IPS DF 19.7 (cell line): ENCODE measurements around the gene CEP128.

Experiments used
- DNase-seq: peaks from one replicate; pipeline ENCODE4 v3.0.0-alpha.2; 2013; ENCODE audit warnings: low read depth, low spot score

Gene CEP128

GRCh38 chr14:80678436-80678835, 263.1 kb downstream of the CEP128 start:
- DNase-seq = peak; percentile 5

GRCh38 chr14:80669426-80669825, 272.1 kb downstream of the CEP128 start:
- no peak for DNase-seq

DNA sequence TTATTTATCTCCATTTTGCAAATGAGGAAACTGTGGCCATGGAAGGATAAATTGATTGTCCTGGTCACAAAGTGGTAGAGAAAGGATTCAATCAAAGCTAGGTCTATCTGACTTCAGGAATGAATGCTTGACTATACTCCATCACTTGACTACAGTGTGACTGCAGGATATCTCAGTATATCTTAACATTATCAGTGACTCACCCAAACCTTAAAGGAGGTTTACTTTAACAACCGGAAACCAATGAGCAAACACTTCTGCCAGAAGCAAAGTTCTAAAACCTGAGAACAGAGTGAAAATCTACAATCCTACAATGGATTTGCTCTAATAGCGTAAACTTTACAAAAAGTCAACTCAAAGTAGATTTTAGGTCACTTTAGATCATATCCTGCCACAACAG, 277.0 kb downstream of the CEP128 start:
- no peak for DNase-seq

GRCh38 chr14:80663541-80663940, 278.0 kb downstream of the CEP128 start:
- no peak for DNase-seq

DNA sequence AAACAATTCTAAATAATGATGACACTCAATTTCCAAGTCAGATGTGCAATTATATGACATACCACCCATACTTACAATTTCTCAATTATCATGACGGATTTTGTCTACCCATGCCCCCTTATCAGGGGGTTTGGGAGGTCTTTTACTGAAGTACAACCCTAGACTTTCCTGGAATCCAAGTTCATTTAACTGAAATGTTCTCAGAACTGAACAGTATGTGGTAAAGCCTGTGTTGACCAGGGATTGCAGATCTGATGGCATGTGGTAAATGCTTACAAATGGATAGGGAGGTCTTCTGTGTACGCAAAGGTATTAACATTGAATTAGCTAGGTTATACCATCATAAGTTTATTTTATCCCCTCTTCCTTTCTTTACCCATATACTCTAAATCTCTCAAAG, 281.8 kb downstream of the CEP128 start:
- no peak for DNase-seq

DNA sequence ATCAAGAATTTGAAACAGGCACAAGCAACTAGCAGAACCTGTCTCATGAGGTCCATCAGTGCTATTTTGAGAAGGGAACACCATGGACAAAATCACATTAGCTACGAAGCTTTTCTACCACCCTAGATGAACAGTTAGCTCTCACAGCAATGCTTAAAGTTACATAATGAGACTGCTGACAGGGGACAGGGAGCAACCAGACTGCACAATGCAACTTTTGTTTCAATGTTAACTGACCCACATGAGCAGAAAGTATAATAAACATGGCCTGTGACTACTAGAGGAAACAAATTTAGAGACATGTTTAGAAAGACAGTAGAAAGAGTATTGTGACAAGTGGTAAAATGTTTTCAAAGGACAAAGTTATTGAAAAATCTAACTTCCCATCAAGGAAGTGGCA, 282.8 kb downstream of the CEP128 start:
- no peak for DNase-seq

- DNase-seq = no peak
These were observed 283.4 kb downstream of the CEP128 start for GRCh38 chr14:80658155-80658554.

GRCh38 chr14:80653956-80654355, 287.6 kb downstream of the CEP128 start:
- no peak for DNase-seq

DNA sequence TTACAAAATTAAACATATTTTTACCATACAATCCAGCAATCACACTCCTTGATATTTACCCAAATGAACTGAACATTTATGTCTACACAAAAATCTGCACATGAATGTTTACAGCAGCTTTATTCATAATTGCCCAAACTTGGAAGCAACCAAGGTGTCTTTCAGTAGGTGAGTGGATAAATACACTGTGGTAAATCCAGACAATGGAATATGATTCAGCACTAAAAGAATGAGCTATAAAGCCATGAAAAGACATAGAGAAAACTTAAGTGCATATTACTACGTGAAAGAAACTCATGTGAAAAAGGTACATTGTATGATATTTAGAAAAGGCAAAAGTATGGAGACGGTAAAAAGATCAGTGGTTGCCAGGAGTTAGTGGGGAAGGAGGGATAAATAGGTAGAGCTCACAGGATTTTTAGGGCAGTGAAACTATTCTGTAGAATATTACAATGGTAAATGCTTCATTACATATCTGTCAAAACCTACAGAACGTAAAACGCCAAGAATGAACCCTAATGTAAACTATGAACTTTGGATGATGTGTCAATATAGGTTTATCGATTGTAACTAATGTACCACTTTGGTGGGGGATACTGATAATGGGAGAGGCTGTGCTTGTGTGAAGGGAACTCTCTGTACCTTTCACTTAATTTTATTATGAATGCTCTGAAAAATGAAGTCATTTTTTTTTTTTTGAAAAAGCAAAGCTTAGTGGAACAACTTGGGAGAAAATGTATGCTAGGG, 295.7 kb downstream of the CEP128 start:
- DNase-seq = no peak

DNA sequence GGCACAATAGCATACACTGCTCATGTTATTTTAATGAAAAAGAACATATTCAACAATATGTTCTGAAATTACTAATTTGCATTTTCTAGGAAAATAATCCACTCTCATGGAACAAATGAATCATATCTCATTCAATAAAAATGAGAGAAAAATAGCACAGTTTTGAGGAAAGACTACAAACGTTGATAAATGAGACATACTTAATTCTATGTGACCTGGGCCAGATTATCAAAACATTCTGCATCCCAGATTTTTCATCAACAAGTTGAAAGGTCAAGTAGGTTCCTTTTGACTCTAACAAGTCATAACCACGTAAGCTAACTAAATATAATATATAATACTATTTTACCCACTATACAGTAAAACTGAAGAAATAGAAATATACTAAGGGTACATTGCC, 296.7 kb downstream of the CEP128 start:
- DNase-seq = no peak

DNA sequence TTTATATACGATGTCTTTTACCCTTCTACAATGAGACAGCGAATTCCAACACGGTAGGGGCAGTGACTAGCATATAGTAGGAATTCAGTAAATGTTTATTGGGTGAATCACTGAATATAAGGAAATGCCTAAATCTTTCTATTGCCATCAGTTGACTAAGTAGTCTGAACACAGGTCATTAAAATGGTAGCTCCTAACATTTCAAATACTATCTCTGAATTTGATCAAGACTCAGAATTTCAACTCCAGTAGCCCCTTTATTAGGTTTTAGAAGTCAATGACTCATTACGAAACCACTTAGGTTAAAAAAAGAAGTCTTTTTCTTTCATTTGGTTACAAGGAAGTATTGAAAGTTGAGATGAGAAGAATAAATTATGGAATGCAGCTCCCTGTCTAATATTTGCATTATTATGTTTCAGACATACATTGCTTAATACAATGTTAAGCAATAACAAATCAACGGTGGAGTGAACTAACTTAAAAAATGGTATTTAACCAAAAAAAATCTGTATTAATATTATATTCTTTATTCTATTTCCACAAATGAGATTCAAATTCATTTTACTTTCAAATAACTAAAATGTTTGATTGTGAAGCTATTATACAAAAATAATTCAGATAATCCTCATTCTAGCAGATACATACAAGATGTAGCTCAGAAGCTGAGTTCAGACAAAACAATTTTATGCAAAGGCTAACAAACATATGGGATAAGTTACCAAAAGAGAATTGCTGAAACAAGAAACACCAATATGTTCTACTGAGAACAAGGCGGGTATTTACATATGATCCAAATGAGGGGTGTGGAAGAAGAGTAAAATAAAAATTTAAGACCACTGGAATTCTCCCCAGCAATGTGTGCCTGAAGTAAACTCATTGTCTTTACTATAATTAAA, 302.7 kb downstream of the CEP128 start:
- no peak for DNase-seq

GRCh38 chr14:80637756-80638619, 303.6 kb downstream of the CEP128 start:
- no peak for DNase-seq

DNA sequence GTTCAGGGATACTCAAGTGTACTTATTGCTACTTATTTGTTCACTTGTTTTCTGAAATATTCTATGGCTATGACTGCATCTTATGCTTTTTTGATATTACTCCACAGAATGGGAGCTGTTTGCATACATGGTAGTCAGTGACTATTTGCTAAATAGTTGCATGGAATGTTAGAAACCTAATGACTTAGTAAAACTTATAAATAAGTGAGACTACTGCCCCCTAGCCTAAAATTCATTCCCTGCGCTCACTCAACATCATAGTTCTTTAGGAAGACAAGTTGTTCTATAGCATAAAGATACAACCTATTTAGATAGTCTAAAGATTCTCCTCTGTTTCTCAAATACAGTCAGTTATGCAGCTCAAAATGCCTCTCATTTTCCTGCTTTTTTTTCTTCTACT, 305.5 kb downstream of the CEP128 start:
- DNase-seq = no peak

DNA sequence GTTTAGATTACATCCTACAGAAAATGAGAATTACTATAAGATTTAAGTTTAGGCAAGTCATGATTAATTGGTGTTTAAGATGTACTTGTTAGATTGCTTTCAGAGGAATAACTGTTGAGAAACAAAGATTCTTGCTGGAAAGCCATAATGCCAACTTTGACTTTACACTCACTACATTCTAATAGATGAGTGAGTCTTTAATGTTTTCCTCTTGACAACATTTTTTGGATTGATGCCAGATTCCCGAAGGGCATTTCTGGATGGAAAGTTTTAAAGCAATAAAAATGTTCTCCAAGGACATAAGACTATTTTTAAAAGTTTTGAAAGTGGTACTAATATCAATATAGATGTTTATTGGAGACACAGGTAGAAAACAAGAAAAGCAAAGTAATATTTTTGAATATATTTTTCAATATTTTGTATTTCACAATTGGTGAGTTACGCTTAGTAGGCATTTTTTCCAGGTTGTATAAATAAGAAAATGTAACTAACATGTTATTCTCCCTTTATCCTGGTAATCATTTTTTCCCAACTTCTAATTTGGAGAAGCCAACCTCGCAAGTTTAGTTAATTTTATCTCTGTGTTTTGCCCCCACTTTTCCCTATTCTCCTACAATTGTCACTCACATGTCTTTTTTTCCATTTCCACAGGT, 307.3 kb downstream of the CEP128 start:
- no peak for DNase-seq

DNA sequence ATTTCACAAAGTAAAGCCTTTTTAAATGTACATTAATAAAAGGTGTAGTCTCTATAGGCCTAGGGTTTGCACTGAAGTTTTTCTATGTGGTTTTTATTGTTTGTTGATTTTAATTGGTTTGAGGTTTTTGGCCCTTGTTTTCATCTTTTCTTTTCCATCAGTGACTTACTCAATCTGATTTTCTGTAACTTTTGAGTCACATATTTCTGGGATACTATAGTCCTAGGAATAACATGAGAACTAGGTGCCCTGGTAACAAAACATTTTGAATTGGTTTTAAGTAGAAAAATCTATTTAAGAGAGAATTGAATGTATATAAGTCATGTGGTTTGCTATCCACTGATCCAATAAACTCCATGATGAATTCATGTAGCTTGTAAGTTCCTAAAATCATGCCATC, 311.9 kb downstream of the CEP128 start:
- no peak for DNase-seq

- DNase-seq = no peak
These were observed 313.0 kb downstream of the CEP128 start for GRCh38 chr14:80628547-80628946.

- DNase-seq = no peak
These were observed 313.8 kb downstream of the CEP128 start for GRCh38 chr14:80627745-80628144.

DNA sequence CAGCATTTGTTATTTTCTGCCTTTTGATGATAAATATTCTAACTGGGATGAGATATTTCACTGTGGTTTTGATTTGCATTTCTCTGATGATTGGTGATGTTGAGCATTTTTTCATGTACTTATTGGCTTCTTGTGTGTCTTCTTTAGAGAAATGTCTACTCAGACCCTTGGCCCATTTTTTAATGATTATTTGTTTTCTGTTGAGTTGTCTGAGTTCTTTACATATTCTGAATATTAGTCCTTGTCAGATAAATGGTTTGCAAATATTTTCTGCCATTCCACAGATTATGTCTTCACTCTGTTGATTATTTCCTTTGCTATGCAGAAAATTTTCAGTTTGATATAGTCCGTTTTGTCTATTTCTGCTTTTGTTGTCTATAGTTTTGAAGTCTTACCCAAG, 317.0 kb downstream of the CEP128 start:
- no peak for DNase-seq

DNA sequence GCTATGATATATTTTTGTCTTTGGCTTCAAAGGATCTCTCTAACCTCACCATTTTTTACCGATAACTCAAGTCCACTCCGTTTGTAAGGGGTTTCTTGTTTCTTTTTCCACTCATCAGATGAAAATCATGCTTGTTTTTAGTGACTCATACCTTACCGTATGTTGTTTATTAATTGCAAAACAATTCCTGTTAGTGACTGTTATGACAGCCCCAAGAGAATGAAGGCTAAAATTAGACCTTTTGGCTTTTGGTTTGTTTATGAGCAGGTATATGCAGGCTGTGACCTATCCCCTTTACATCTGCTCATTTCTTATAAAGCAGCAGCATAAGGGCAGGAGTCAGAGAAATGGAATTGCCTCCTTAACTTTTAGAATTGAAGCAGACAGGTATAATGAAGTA, 319.8 kb downstream of the CEP128 start:
- no peak for DNase-seq

GRCh38 chr14:80620434-80620833, 321.1 kb downstream of the CEP128 start:
- no peak for DNase-seq

- no peak for DNase-seq
These were observed 322.7 kb downstream of the CEP128 start for GRCh38 chr14:80618751-80619329.
